Neural cell (in vitro differentiated cells): ENCODE results near the gene MACROD1. TPM values are rescaled to one million over a fixed set of nuclear protein-coding genes. Genes with fewer than 3 reads are reported as not detected.

Experiments used
- H2AFZ ChIP-seq: fragments of 200-600, 300-800 bp; sonication (generic), shearing (Covaris generic); 2 replicates; pipeline ENCODE4 v1.6.0; 2014; ENCODE audit warnings: low read depth, mild to moderate bottlenecking, antibody characterized with exemption, low read length, moderate library complexity
- H3F3A ChIP-seq: fragments of 200-600 bp; shearing (Covaris generic); 2 replicates; pipeline ENCODE4 v1.6.1; 2016; ENCODE audit warnings: mild to moderate bottlenecking, moderate library complexity, mixed read lengths, antibody characterized with exemption, low read length; ENCODE audit not compliant: insufficient read depth, poor library complexity, severe bottlenecking
- H3K27ac ChIP-seq: fragments of 200-600, 300-800 bp; sonication (generic), shearing (Covaris generic); 2 replicates; pipeline ENCODE4 v1.5.1; 2014; ENCODE audit warnings: mild to moderate bottlenecking, low read length, moderate library complexity
- H3K27me3 ChIP-seq: fragments of 300-800, 200-600 bp; sonication (generic), shearing (Covaris generic); 2 replicates; pipeline ENCODE4 v1.6.0; 2014; ENCODE audit warnings: mild to moderate bottlenecking, low read depth, low read length, moderate library complexity; ENCODE audit not compliant: insufficient read depth
- H3K36me3 ChIP-seq: fragments of 300-800, 200-600 bp; sonication (generic), shearing (Covaris generic); 2 replicates; pipeline ENCODE4 v1.5.1; 2014; ENCODE audit warnings: mild to moderate bottlenecking, antibody characterized with exemption, low read length, moderate library complexity; ENCODE audit not compliant: insufficient read depth
- H3K4me2 ChIP-seq: fragments of 300-800, 200-600 bp; sonication (generic), shearing (Covaris generic); 2 replicates; pipeline ENCODE4 v1.6.0; 2014; ENCODE audit warnings: mild to moderate bottlenecking, low read length
- H3K4me3 ChIP-seq: fragments of 300-800, 200-600 bp; sonication (generic), shearing (Covaris generic); 2 replicates; pipeline ENCODE4 v1.5.1; 2014; ENCODE audit warnings: mild to moderate bottlenecking, low read length, moderate library complexity
- H3K79me2 ChIP-seq: fragments of 200-600 bp; shearing (Covaris generic); replicated peaks from 2 replicates; pipeline ENCODE4 v1.6.0; 2014; ENCODE audit warnings: mild to moderate bottlenecking, low read length, moderate library complexity; ENCODE audit not compliant: insufficient read depth
- H3K9ac ChIP-seq: fragments of 300-800, 200-600 bp; sonication (generic), shearing (Covaris generic); 2 replicates; pipeline ENCODE4 v1.6.1; 2016; ENCODE audit warnings: mild to moderate bottlenecking, low read length, mixed read lengths
- H3K9me2 ChIP-seq: fragments of 200-600 bp; shearing (Covaris generic); 2 replicates; pipeline ENCODE4 v1.6.1; 2016; ENCODE audit warnings: mild to moderate bottlenecking, low read length, mixed read lengths; ENCODE audit not compliant: insufficient read depth
- H3K9me3 ChIP-seq: fragments of 200-600, 300-800 bp; sonication (generic), shearing (Covaris generic); 2 replicates; pipeline ENCODE4 v1.6.1; 2016; ENCODE audit warnings: mild to moderate bottlenecking, mixed run types, low read length, moderate library complexity, mixed read lengths
- H4K20me1 ChIP-seq: fragments of 200-600 bp; shearing (Covaris generic); 2 replicates; pipeline ENCODE4 v1.6.1; 2016; ENCODE audit warnings: mild to moderate bottlenecking, mixed run types; ENCODE audit not compliant: insufficient read depth
- EP300 ChIP-seq: fragments of 450-650 bp; conservative IDR thresholded peaks from 2 replicates; pipeline ENCODE4 v1.6.1; 2014; ENCODE audit warnings: antibody characterized with exemption, mild to moderate bottlenecking, moderate library complexity; ENCODE audit not compliant: poor library complexity, severe bottlenecking
- EZH2 ChIP-seq: fragments of 200-600, 300-800 bp; shearing (Covaris generic), sonication (generic); IDR thresholded peaks from 2 replicates; pipeline ENCODE4 v1.6.1; 2014; ENCODE audit warnings: antibody characterized with exemption, low read length, borderline replicate concordance, mild to moderate bottlenecking; ENCODE audit not compliant: insufficient read depth, poor library complexity, severe bottlenecking
- MXI1 ChIP-seq: fragments of 450-650 bp; conservative IDR thresholded peaks from 2 replicates; pipeline ENCODE4 v1.6.1; 2014; ENCODE audit warnings: antibody characterized with exemption, mild to moderate bottlenecking; ENCODE audit not compliant: poor library complexity, severe bottlenecking
- POLR2AphosphoS5 ChIP-seq: IDR thresholded peaks from 2 replicates; pipeline ENCODE4 v1.6.1; 2012
- RAD21 ChIP-seq: fragments of 450-650 bp; conservative IDR thresholded peaks from 2 replicates; pipeline ENCODE4 v1.6.1; 2014; ENCODE audit warnings: antibody characterized with exemption, mild to moderate bottlenecking, moderate library complexity
- REST ChIP-seq: IDR thresholded peaks from 2 replicates; pipeline ENCODE4 v1.6.1; 2012; ENCODE audit warnings: borderline replicate concordance
- SMC3 ChIP-seq: fragments of 450-650 bp; conservative IDR thresholded peaks from 2 replicates; pipeline ENCODE4 v1.6.1; 2014; ENCODE audit warnings: antibody characterized with exemption, mild to moderate bottlenecking, moderate library complexity; ENCODE audit not compliant: poor library complexity
- TAF1 ChIP-seq: IDR thresholded peaks from 2 replicates; pipeline ENCODE4 v1.6.1; 2012; ENCODE audit warnings: low read depth
- polyA plus RNA-seq: library from polyadenylated mRNA; depleted of rRNA; stranded (reverse); fragments of >200 nt; gene quantifications from 2 replicates; pipeline ENCODE4 v1.2.3, GENCODE V29; 2014

MACROD1 gene
- polyA plus RNA-seq, 1 donor from 2014 or later: 30.8 TPM

DNA sequence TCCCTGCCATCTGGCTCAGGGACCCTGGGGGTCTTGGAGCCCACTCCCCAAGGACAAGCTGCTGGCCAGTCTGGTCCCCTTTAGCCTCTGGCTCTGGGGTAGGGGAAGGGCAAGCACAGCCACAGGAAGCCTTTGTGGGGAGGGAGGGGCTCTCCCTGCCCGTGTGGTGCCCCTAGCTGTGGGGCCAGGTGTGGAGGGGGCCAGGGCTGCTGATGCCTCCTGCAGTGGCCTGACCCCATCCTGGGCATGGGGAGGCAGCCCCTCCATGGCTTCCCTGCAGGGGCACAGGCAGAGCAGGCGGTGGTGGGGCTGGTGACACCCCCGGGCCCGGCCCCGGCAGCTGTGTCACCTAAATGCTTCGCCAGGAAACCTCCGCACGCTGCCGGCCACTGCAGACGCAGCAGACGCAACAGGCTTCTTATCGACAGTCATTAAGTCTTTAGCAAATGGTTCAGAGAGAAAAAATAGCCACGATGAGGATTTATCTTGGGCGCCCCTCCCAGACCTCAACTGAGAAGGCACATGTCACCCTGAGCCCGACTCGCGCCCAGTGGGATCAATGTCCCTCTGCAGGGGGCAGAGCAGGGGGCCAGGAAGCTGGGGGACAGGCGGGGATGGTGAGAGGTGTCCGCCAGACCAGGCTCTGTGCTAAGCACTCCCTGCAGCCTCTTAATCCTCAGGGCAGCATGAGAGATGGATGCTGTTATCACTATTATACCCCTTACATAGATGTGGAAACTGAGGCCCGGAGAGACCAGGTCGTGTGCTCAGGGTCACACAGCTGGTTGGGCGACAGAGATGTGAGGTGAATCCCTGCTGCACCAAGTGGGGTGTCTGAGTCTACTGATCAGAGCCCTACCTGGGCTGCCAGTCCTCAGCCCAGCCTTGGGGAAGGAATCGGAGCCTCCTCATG is 96.3 kb downstream of the MACROD1 start:
- H3K9me3 ChIP-seq: no peaks in the 10 kb centered on the region
- no peak overlapping the region for H3K4me3 ChIP-seq
- no peaks in the 10 kb centered on the region for H3K79me2 ChIP-seq
- H3K9ac ChIP-seq: no peak overlapping the region
- no peak overlapping the region for H3K4me2 ChIP-seq
- no peaks in the 10 kb centered on the region for H3K36me3 ChIP-seq
- no peaks in the 10 kb centered on the region for H4K20me1 ChIP-seq
- no peak overlapping the region for H3K27ac ChIP-seq
- H3K27me3 ChIP-seq: no peaks in the 10 kb centered on the region
- TF ChIP-seq EP300 (no peak), REST (no peak), RAD21 (no peak), POLR2AphosphoS5 (no peak), SMC3 (no peak), MXI1 (no peak)
- no peaks in the 10 kb centered on the region for H3F3A ChIP-seq
- H2AFZ ChIP-seq: no peak overlapping the region
- no peaks in the 10 kb centered on the region for H3K9me2 ChIP-seq

DNA sequence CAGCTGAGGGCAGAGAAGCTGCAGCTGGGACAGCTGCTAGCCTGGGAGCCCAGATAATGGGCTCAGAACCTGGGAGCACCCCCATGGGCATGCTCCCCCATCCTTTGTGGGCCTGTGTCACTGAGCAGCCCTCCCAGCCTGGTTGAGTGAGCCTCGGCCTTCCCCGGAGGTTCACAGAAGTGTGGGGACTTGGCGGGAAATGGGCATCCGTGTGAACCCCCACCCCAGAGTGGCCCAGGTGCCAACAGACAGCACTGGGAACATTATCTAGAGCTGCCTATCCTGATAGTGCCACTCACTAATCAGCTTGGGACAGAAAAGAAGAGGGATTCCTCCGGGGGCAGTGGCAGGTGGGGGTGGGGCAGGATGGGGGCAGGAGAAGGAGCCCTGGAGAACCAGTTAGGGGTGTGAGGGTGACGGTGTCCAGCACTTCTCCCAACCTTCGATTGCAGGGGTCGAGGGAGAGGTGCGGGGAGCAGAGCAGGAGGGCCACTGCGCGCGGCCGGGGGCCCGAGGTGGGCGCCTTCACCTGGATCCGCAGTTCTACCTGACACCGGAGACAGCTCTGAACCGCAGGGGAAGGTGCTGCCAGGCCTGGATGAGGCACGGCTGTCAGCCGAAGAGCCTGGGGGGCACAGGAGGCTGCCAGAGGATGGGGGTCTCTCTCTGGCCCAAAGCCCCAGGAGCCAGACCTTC is 97.1 kb downstream of the MACROD1 start:
- H3K9me3 ChIP-seq: no peaks in the 10 kb centered on the region
- no peak overlapping the region for H3K27ac ChIP-seq
- H2AFZ ChIP-seq: no peak overlapping the region
- no peaks in the 10 kb centered on the region for H3K9me2 ChIP-seq
- H3K9ac ChIP-seq: no peak overlapping the region
- H3F3A ChIP-seq: no peaks in the 10 kb centered on the region
- H4K20me1 ChIP-seq: no peaks in the 10 kb centered on the region
- H3K36me3 ChIP-seq: no peaks in the 10 kb centered on the region
- TF ChIP-seq TAF1: no peak
- no peak for TF ChIP-seq RAD21
- TF ChIP-seq POLR2AphosphoS5: no peak
- no peak for TF ChIP-seq EP300
- no peak for TF ChIP-seq EZH2
- no peak for TF ChIP-seq SMC3
- no peak for TF ChIP-seq MXI1
- H3K27me3 ChIP-seq: no peaks in the 10 kb centered on the region
- no peaks in the 10 kb centered on the region for H3K79me2 ChIP-seq
- no peak overlapping the region for H3K4me2 ChIP-seq
- no peak overlapping the region for H3K4me3 ChIP-seq
